Hepatocyte (in vitro differentiated cells): ENCODE results near the gene MRPL42.

Experiments used
- CTCF ChIP-seq: fragments of 200-600 bp; sonication (generic); IDR thresholded peaks from 2 replicates; pipeline ENCODE4 v1.5.1; 2016; ENCODE audit warnings: antibody characterized with exemption, mild to moderate bottlenecking; ENCODE audit not compliant: poor library complexity
- EZH2 ChIP-seq: fragments of 200-600 bp; sonication (generic); IDR thresholded peaks from 2 replicates; pipeline ENCODE4 v1.6.1; 2016; ENCODE audit warnings: antibody characterized with exemption, mild to moderate bottlenecking, borderline replicate concordance
- EZH2phosphoT487 ChIP-seq: fragments of 200-600 bp; sonication (generic); IDR thresholded peaks from one replicate; pipeline ENCODE4 v1.6.1; 2018; ENCODE audit warnings: antibody characterized with exemption, mild to moderate bottlenecking, low read depth, moderate library complexity; ENCODE audit not compliant: unreplicated experiment, severe bottlenecking

GRCh38 chr12:93541578-93542225, 74.4 kb downstream of the MRPL42 start:
- TF ChIP-seq CTCF (no peak), EZH2 (no peak), EZH2phosphoT487 (no peak)
